Superior temporal gyrus (tissue), 1 donor: ENCODE results near the gene ZNF470.
A peak's percentile ranks its signal among the peaks of the same experiment; 100 is the strongest.

Source experiments
- DNase-seq: peaks from one replicate; pipeline ENCODE4 v3.0.0-alpha.2; 2016; ENCODE audit errors: extremely low spot score

Gene ZNF470

DNA sequence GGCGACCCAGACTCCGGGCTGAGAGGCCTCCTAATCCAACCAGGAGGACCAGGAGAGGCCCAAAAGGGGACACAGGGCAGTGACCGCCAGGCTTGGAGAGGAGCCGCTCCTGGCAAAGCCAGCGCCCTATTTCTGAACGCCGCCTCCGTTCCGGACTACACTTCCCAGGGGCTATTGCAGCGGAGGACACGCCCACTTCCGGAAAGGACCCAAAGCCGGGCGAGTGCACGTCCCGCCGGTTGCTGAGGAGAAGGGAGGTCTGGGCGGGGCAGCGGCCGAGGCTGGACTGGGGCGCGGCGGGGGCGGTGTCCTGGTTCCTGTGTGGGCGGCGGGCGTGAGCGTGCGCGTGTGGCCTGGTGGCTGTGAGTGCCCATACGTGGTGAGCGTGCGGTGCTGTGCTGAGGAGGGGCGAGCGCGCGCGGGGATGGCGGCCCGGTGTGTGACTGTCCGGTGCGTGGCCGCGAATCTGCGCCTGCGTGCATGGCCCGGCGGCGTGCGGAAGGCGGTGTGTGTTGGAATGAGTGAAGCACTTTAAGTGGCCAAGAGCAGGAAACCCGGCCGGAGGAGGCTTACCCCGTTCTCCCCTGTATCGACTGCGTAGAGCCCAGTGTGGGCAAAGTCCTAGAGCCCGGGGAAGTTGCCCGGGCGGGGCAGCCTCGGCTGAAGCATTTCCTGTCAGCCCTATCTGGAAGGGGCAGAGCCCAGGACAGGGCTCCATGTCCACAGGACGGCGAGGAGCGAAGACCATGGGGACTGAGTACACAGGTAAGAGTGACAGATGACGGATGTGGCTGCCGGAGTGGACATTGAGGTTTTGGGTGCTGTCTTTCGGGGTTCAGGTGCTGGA lies at the start of gene ZNF470:
Gene ZNF470 (plus strand): TSS at position 195 of the 847 bp plus-strand sequence. CDS start 2,844 bp downstream, outside the sequence.
- peak; percentile 94 for DNase-seq

DNA sequence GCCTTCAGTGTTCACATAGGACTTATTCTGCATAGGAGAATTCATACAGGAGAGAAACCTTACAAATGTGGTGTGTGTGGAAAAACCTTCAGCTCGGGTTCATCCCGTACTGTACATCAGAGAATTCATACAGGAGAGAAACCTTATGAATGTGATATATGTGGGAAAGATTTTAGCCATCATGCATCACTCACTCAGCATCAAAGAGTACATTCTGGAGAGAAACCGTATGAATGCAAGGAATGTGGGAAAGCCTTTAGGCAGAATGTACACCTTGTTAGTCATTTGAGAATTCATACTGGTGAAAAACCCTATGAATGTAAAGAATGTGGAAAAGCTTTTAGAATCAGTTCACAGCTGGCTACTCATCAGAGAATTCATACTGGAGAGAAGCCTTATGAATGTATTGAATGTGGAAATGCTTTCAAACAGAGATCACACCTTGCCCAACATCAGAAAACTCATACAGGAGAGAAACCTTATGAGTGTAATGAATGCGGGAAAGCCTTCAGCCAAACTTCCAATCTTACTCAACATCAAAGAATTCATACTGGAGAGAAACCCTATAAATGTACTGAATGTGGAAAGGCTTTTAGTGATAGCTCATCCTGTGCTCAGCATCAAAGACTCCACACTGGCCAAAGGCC lies 41.9 kb upstream of the ZNF470 start:
- DNase-seq = no peak

DNA sequence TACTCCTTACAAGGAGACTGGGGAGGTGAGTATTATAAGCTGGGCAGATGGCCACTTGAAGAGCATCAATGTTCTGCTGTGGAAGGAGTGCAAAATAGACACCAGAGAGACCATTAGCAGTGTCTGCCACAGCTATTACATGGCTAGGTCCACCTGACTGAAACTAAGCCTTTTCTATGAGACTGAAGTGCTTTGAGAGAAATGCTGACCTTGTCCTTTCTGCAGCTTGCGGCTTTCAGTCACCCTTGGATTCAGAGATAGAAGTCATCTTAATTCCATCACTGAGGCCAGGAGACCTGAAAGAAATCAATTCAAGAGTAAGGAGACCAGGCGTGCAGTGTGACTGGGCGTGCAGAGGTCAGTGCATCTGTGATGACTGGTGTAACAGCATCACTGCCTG lies 29.8 kb upstream of the ZNF470 start:
- no peak for DNase-seq

DNA sequence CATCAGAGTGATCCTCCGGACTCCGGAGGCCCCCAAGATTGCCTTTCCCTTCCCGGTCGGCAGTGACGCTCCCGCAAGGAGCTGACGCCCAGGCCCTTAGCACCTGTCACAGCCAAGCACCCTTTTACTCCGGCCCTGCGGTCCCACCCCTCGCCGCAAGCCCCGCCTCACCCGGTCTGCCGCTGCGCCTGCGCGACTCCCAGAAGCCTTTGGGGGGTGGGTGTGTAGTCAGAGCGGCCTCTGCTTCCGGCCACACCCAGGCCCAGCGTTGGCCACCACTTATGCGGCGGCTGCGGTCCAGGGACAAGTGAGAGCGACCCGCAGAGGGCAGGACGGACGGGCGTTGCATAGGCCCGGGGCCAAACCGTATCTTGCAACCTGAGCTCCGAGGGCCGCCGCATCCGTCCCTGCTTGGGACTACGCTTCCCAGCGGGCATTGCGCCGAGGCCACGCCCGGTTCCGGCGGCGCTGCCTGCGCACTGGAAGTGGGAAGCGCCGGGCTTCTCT lies 29.0 kb upstream of the ZNF470 start:
- DNase-seq = peak; percentile 89

DNA sequence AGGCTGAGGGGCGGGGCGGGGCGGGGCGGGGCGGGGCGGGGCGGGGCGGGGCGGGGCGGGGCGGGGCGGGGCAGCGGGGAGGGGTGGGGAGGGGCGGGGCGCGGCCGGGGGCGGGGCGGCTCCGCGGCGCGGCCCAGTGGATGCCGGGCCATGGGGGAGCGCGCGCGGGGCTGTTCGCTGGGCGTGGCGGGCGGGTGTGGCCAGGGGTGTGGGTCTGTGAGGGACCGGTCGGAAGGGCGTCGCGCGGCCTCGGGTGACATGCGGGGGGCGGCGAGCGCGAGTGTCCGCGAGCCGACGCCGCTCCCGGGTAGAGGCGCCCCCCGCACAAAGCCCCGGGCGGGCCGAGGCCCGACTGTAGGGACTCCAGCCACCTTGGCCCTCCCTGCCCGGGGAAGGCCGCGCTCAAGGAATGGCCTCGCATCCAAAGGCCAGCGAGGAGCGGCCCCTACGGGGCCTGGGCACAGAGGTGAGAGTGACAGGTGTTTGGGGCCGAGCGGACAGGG lies 28.5 kb upstream of the ZNF470 start, which contains the start of gene ZFP28:
Gene ZFP28 (plus strand): TSS at position 188 of the 503 bp plus-strand sequence. CDS start 71 bp downstream, at position 259.
- peak; percentile 5 for DNase-seq

DNA sequence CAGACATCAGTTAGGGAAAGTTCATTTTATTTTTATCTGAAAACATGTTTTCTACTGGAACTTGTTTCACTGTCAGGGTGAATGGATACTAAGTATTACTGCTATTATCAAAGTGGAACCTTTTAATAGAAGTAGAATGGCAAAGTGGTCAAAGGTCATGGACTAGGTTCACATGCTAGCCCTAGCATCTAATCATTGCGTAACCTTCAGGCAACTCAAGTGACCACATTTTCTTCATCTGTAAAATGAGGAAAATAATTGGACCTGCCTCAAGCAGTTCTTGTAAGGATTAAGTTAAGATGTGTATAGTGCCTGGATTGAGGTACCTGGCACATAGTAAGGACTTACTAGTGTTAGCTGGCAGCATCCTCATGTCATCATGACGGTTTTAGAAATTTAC lies 23.5 kb upstream of the ZNF470 start:
- no peak for DNase-seq

DNA sequence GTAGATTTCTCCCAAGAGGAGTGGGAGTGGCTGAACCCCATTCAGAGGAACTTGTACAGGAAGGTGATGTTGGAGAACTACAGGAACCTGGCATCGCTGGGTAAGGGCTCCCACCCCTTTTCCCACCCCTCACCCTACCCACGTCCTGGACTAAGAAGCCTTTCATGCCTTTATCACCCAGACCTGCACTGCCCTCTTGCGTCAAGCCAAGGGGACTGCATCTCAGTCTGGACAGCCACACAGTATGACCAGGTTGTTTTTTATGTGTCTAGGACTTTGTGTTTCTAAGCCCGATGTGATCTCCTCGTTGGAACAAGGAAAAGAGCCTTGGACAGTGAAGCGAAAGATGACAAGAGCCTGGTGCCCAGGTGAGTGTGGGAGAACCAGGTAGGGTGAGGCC lies 19.7 kb upstream of the ZNF470 start:
- DNase-seq = no peak

DNA sequence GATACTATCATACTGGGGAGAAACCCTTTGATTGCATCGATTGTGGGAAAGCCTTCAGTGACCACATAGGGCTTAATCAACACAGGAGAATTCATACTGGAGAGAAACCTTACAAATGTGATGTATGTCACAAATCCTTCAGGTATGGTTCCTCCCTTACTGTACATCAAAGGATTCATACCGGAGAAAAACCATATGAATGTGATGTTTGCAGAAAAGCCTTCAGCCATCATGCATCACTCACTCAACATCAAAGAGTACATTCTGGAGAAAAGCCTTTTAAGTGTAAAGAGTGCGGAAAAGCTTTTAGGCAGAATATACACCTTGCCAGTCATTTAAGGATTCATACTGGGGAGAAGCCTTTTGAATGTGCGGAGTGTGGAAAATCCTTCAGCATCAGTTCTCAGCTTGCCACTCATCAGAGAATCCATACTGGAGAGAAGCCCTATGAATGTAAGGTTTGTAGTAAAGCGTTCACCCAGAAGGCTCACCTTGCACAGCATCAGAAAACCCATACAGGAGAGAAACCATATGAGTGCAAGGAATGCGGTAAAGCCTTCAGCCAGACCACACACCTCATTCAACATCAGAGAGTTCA lies 12.9 kb upstream of the ZNF470 start:
- DNase-seq = no peak

DNA sequence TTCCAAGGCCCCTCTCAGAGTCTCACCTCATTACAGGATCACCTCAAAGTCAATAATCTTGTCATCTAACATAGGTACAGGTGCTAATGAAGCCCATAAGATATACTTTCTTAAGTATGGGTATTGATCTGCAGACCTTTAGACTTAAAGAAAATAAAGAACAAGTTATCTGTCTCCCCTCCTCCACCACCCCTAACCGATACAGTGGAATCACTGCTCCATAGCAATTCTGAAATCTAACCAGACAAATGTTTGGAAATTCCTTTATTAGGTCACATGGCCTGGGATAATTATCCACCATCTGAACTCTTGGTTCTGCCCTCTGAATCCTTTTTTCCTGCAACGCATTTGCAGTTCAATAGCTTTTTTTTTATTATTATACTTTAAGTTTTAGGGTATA lies 4.5 kb upstream of the ZNF470 start:
- no peak for DNase-seq

DNA sequence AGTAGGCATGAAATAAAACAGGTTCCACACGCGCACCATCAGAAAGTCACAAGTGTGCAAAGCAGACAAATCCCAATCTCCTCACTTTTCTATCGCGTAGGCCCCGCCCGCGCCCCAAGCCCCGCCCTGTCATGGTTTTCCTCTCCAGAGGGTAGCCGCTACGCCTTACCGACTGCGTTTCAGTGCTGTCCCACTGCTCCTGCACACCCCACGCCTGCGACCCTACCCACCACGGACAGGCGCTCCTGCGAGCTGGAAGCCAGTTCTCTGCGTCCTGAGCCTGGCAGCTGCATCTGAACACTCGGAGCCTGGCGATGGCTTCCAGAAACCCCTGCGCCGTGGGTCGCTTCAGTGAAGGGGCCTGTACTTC lies 379 bp upstream of the ZNF470 start:
- no peak for DNase-seq

DNA sequence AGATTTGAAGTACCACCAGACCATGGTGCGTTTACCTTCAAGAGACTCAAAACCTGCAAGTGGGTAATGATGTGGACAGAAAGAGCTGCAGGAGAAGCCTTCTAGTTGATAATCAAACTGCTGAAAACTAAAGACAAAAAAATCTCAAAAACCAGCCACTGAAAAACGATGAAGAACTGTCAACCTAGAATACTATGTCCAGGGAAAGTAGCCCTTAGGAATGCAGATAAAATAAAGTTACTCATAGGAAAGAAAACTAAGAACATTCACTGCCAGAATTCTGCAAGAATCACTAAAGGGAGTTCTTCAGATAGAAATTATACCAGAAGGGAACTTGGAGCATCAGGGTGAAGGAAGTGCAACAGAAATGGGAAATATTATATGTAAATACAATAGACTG lies 5.3 kb downstream of the ZNF470 start:
- DNase-seq = no peak

DNA sequence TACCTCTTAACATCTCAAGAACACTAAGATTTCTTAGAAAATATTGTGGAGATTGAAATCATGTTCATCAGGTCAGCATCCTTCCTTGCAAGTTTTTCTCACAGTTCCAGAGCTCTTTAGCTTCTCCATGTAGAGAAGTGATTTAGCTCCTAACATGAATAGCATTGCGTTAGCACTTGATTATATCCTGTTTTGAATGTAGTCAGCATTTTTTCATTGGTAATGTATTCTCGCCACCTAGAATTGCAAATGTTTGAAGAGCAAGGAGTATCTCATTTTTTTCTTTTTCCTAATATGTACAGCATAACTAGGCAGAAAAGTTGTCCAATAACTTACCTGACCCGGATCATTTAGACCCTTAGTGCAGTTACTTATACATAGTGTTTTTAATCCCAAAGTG lies 6.6 kb downstream of the ZNF470 start:
- DNase-seq = no peak

DNA sequence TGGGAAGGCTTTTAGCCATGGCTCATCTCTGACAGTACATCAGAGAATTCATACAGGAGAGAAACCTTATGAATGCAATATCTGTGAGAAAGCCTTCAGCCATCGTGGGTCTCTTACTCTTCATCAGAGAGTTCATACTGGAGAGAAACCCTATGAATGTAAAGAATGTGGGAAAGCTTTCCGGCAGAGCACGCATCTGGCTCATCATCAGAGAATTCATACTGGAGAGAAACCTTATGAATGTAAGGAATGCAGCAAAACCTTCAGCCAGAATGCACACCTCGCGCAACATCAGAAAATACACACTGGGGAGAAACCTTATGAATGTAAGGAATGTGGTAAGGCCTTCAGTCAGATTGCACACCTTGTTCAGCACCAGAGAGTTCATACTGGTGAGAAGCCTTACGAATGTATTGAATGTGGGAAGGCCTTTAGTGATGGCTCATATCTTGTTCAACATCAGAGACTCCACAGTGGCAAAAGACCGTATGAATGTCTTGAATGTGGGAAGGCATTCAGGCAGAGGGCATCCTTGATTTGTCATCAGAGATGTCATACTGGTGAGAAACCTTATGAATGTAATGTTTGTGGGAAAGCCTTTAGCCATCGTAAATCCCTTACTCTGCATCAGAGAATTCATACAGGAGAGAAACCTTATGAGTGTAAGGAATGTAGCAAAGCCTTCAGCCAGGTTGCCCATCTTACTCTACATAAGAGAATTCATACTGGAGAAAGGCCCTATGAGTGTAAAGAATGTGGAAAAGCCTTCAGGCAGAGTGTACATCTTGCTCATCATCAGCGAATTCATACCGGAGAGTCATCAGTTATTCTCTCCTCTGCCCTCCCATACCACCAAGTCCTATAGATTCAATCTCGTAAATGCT lies 10.7 kb downstream of the ZNF470 start:
- no peak for DNase-seq

DNA sequence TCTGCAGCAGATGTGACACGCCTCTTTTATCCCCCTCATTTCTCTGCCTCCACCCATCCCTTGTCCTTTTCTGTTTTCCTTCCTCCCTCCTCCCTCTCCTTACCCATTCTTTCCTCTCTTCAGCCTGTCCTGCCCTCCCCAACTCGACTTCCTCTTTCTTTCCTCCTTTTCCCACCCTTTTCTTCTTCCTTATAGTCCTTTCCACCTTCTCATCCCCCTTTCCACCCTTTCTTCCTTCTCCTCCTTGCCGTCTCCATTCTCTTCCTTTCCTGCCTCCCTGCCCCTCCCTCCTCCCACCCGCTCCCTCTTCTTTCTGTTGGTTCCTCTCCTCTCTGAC lies 27.1 kb downstream of the ZNF470 start:
- no peak for DNase-seq

DNA sequence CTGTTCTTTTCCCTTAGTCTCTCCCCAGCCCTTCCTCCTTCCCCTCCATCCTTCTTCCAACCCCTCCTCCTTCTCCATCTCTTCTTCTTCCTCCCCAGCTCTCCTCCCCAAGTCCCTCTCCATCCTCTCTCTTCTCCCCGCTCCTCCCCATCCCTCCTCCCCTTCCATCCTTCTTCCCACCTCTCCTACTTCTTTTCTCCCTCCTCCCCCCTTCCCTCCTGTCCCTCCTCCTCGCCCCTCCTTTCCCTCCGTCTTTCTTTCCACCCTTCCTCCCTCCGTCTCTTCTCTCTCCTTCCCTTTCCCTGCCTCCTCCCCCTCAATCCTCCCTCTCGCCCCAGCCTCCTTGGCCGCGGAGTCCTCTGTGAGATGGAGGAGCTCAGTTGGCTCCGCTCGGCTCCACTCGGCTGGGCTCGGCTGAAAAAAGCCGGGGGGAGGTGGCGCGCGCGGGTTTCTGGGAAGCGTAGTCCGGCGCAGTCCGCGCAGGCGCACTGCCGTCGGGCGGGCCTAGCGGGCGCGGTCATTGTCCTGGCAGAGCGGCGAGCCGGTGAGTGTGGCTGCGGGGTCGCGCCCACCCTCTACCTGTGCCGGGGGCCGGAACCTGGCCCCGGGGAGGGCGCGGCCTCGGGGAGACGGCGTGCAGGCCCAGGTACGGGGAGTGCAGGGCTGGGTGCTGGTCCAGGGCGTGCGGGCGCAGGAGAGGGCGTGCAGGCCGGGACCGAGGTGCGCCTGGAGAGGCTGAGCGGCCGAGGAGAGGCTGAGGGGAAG lies 27.7 kb downstream of the ZNF470 start, which contains the start of gene ZNF71:
Gene ZNF71 (plus strand): TSS at position 520 of the 765 bp plus-strand sequence. CDS start 6,257 bp downstream, outside the sequence.
- DNase-seq = peak; percentile 88

DNA sequence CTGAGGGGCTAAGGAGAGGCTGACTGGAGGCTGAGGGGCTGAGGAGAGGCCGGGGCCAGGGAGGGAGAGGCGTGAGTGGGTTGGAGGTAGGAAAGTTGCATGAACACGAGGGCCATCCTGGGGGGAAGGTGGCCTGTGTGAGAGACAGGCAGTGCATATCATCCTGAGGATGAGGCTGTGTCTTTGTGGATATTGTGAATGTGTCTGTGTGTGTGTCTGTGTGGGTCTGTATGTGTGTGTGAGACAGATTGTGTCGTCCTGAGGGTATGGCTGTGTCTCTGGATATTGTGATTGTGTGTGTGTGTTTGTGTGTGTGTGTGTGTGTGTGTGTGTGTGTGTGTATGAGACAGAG lies 28.3 kb downstream of the ZNF470 start:
- DNase-seq = no peak

DNA sequence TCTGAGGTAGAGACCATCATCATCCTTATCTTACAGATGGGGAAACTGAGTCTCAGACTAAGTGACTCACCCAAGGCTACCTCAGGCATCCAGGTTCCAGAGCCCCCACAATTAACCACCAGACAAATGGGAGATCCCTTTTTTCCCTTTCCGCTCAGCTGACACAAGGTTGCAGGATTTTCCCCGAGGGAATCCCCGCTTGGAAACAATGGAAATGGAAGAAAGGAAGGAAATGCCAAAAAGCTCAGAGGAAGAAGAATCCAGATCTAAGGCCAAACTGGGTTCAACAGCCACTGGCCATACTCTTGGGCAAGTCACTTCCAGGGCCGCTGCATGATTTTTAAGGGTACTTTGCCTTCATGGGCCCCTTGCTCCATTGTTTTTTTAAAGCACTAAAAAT lies 29.4 kb downstream of the ZNF470 start:
- no peak for DNase-seq

DNA sequence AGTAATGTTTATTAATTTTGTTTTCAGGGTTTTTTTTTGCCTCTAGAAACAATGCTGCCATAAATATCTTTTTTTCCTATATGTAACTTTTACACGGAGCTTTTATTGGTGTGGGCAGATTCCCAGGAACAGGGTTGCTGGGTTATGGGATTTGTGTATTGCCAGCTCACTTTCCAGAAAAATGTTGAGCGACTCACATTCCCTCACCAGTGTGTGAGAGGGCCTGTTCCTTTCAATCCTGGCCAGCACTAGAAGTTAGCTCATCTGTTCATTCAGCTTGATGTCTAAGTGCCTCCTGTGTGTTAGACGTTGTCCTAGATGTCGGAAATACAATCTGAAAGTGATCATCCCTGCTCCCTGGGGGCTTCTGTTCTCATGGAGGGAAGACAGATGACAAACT lies 30.4 kb downstream of the ZNF470 start:
- no peak for DNase-seq

DNA sequence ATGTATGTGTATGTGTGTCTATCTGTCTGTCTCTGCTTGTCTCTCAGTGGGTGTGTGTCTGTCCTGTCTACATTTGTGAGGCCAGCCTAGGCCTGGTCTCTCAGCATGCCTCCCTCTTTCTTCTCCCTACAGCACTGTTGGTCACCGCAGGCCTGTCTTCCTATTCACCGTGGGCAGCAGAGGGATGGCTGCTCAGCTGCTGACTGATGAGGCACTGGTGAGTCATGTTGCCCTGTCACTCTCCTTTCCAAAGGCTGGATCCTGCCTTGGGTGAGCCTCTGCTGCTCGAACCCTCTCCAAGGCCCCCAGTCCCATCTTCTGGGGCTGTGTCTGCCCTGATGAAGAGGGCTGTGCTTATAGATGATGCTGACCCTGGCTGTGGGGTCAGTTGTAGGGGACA lies 34.1 kb downstream of the ZNF470 start:
- no peak for DNase-seq

DNA sequence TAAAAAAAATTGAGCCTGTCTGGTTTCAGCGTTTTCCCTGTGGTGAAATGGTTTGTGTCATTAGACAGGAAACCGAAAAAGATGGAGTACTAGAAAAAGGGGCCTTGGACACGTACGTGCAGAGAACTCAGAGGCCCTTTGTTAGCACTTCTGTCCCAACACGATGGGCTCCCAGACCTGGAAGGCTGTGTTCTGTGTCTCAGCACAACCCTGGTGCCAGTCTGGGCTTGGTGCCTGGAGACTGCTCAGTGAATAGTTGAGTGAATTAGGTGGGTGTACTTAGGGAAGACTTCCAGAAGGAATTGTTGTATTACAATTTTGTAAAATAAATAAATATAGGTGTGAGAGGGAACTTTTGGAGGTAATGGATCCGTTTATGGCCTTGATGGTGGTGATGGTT lies 36.6 kb downstream of the ZNF470 start:
- peak; percentile 22 for DNase-seq
